ENCODE results near the gene GRK3. TPM values are rescaled to one million over a fixed set of nuclear protein-coding genes. Genes with fewer than 3 reads are reported as not detected.
"Not testable (repeated sequence)": the region's sequence is repeated elsewhere in the genome, so short reads cannot be mapped to it uniquely, and the experiment has no call there.

Gene GRK3
- polyA plus RNA-seq, 4 donors: 0.22 to 6.0 (median 2.0) TPM

- Histone ChIP-seq H3K36me3 (ENCODE audit: control insufficient read depth in 3 of 3, insufficient read depth in 2 of 3, low read depth in 1 of 3, low read length in 3 of 3) (no peaks in the 10 kb centered on the region), H3K4me1 (ENCODE audit: control insufficient read depth in 3 of 3, insufficient read depth in 2 of 3, low read depth in 1 of 3, low read length in 2 of 3) (peaks cover 0 to 5% (median 0%) of the 10 kb centered on the region in 3 donors), H3K4me3 (ENCODE audit: low read depth in 1 of 3, low read length in 3 of 3) (peak overlapping the region; percentile 48 to 71 (median 66)), H3K27ac (ENCODE audit: low read depth in 1 of 3, low read length in 2 of 3) (no peak overlapping the region), H3K9me3 (ENCODE audit: control insufficient read depth in 2 of 2, insufficient read depth in 1 of 2, low read depth in 1 of 2, low read length in 1 of 2) (no peaks in the 10 kb centered on the region), H3K27me3 (ENCODE audit: control insufficient read depth in 3 of 3, insufficient read depth in 3 of 3, low read length in 3 of 3) (peaks cover 2 to 8% (median 6%) of the 10 kb centered on the region in 3 donors)
- peak in 1 of 2 donors; percentile 39 for DNase-seq
- WGBS, 3 donors: 0 to 3% (median 1%) methylated on average over 48 to 61 of the region's 61 CpGs
- no peak for FAIRE-seq
Observed at GRCh38 chr22:25564979-25565677, 653 bp downstream of the GRK3 start.

GRCh38 chr22:25566186-25566897 is 1.9 kb downstream of the GRK3 start:
- Histone ChIP-seq H3K27ac (ENCODE audit: low read depth in 1 of 3, low read length in 2 of 3) (no peak overlapping the region), H3K36me3 (ENCODE audit: control insufficient read depth in 3 of 3, insufficient read depth in 2 of 3, low read depth in 1 of 3, low read length in 3 of 3) (no peaks in the 10 kb centered on the region), H3K4me1 (ENCODE audit: control insufficient read depth in 3 of 3, insufficient read depth in 2 of 3, low read depth in 1 of 3, low read length in 2 of 3) (peaks cover 0 to 5% (median 0%) of the 10 kb centered on the region in 3 donors), H3K9me3 (ENCODE audit: control insufficient read depth in 2 of 2, insufficient read depth in 1 of 2, low read depth in 1 of 2, low read length in 1 of 2) (no peaks in the 10 kb centered on the region), H3K27me3 (ENCODE audit: control insufficient read depth in 3 of 3, insufficient read depth in 3 of 3, low read length in 3 of 3) (peaks cover 2 to 8% (median 6%) of the 10 kb centered on the region in 3 donors), H3K4me3 (ENCODE audit: low read depth in 1 of 3, low read length in 3 of 3) (peak overlapping the region in 1 of 3 donors; percentile 11)
- no peak for FAIRE-seq
- 79% methylated on average over 5 of the region's 5 CpGs for WGBS, 3 donors
- DNase-seq: no peak

- H3K27me3 ChIP-seq (ENCODE audit: control insufficient read depth in 3 of 3, insufficient read depth in 3 of 3, low read length in 3 of 3): peaks cover 2 to 8% (median 6%) of the 10 kb centered on the region in 3 donors
- H3K4me3 ChIP-seq (ENCODE audit: low read depth in 1 of 3, low read length in 3 of 3): no peak overlapping the region
- H3K4me1 ChIP-seq (ENCODE audit: control insufficient read depth in 3 of 3, insufficient read depth in 2 of 3, low read depth in 1 of 3, low read length in 2 of 3): peaks cover 0 to 5% (median 0%) of the 10 kb centered on the region in 3 donors
- 63 to 68% (median 63%) methylated on average over 2 of the region's 2 CpGs for WGBS, 3 donors
- no peak for FAIRE-seq
- H3K36me3 ChIP-seq (ENCODE audit: control insufficient read depth in 3 of 3, insufficient read depth in 2 of 3, low read depth in 1 of 3, low read length in 3 of 3): no peaks in the 10 kb centered on the region
- no peak for DNase-seq
- H3K9me3 ChIP-seq (ENCODE audit: control insufficient read depth in 2 of 2, insufficient read depth in 1 of 2, low read depth in 1 of 2, low read length in 1 of 2): no peaks in the 10 kb centered on the region
- no peak overlapping the region for H3K27ac ChIP-seq (ENCODE audit: low read depth in 1 of 3, low read length in 2 of 3)
Observed at GRCh38 chr22:25566898-25567235, 2.4 kb downstream of the GRK3 start.

GRCh38 chr22:25567251-25567675 is 2.8 kb downstream of the GRK3 start:
- no peak overlapping the region for H3K4me3 ChIP-seq (ENCODE audit: low read depth in 1 of 3, low read length in 3 of 3)
- DNase-seq (no peak), FAIRE-seq (no peak)
- peaks cover 2 to 8% (median 6%) of the 10 kb centered on the region in 3 donors for H3K27me3 ChIP-seq (ENCODE audit: control insufficient read depth in 3 of 3, insufficient read depth in 3 of 3, low read length in 3 of 3)
- no peaks in the 10 kb centered on the region for H3K36me3 ChIP-seq (ENCODE audit: control insufficient read depth in 3 of 3, insufficient read depth in 2 of 3, low read depth in 1 of 3, low read length in 3 of 3)
- H3K4me1 ChIP-seq (ENCODE audit: control insufficient read depth in 3 of 3, insufficient read depth in 2 of 3, low read depth in 1 of 3, low read length in 2 of 3): peaks cover 0 to 5% (median 0%) of the 10 kb centered on the region in 3 donors
- no peak overlapping the region for H3K27ac ChIP-seq (ENCODE audit: low read depth in 1 of 3, low read length in 2 of 3)
- WGBS, 3 donors: 76 to 83% (median 82%) methylated on average over 1 of the region's 1 CpG
- no peaks in the 10 kb centered on the region for H3K9me3 ChIP-seq (ENCODE audit: control insufficient read depth in 2 of 2, insufficient read depth in 1 of 2, low read depth in 1 of 2, low read length in 1 of 2)

GRCh38 chr22:25568066-25568465 is 3.6 kb downstream of the GRK3 start:
- not testable (repeated sequence) for H3K4me3 ChIP-seq (ENCODE audit: low read depth in 1 of 3, low read length in 3 of 3); H3K27me3 ChIP-seq (ENCODE audit: control insufficient read depth in 3 of 3, insufficient read depth in 3 of 3, low read length in 3 of 3); FAIRE-seq; H3K9me3 ChIP-seq (ENCODE audit: control insufficient read depth in 2 of 2, insufficient read depth in 1 of 2, low read depth in 1 of 2, low read length in 1 of 2); H3K27ac ChIP-seq (ENCODE audit: low read depth in 1 of 3, low read length in 2 of 3); H3K4me1 ChIP-seq (ENCODE audit: control insufficient read depth in 3 of 3, insufficient read depth in 2 of 3, low read depth in 1 of 3, low read length in 2 of 3); DNase-seq; H3K36me3 ChIP-seq (ENCODE audit: control insufficient read depth in 3 of 3, insufficient read depth in 2 of 3, low read depth in 1 of 3, low read length in 3 of 3)
- WGBS, 3 donors: 71 to 89% (median 76%) methylated on average over 2 of the region's 2 CpGs

- Histone ChIP-seq H3K4me1 (ENCODE audit: control insufficient read depth in 3 of 3, insufficient read depth in 2 of 3, low read depth in 1 of 3, low read length in 2 of 3) (peaks cover 0 to 5% (median 0%) of the 10 kb centered on the region in 3 donors), H3K9me3 (ENCODE audit: control insufficient read depth in 2 of 2, insufficient read depth in 1 of 2, low read depth in 1 of 2, low read length in 1 of 2) (no peaks in the 10 kb centered on the region), H3K4me3 (ENCODE audit: low read depth in 1 of 3, low read length in 3 of 3) (no peak overlapping the region), H3K27me3 (ENCODE audit: control insufficient read depth in 3 of 3, insufficient read depth in 3 of 3, low read length in 3 of 3) (peaks cover 0 to 8% (median 0%) of the 10 kb centered on the region in 3 donors), H3K27ac (ENCODE audit: low read depth in 1 of 3, low read length in 2 of 3) (no peak overlapping the region), H3K36me3 (ENCODE audit: control insufficient read depth in 3 of 3, insufficient read depth in 2 of 3, low read depth in 1 of 3, low read length in 3 of 3) (no peaks in the 10 kb centered on the region)
- FAIRE-seq (no peak), DNase-seq (no peak)
- 81 to 87% (median 86%) methylated on average over 9 of the region's 9 CpGs for WGBS, 3 donors
Observed at GRCh38 chr22:25569361-25569760, 4.9 kb downstream of the GRK3 start.

GRCh38 chr22:25569983-25570382 is 5.5 kb downstream of the GRK3 start:
- 87 to 94% (median 94%) methylated on average over 10 of the region's 10 CpGs for WGBS, 3 donors
- FAIRE-seq: no peak

GRCh38 chr22:25570486-25570885 is 6.0 kb downstream of the GRK3 start:
- Histone ChIP-seq H3K36me3 (ENCODE audit: control insufficient read depth in 3 of 3, insufficient read depth in 2 of 3, low read depth in 1 of 3, low read length in 3 of 3) (no peaks in the 10 kb centered on the region), H3K4me3 (ENCODE audit: low read depth in 1 of 3, low read length in 3 of 3) (no peak overlapping the region), H3K9me3 (ENCODE audit: control insufficient read depth in 2 of 2, insufficient read depth in 1 of 2, low read depth in 1 of 2, low read length in 1 of 2) (no peaks in the 10 kb centered on the region), H3K27ac (ENCODE audit: low read depth in 1 of 3, low read length in 2 of 3) (no peak overlapping the region), H3K27me3 (ENCODE audit: control insufficient read depth in 3 of 3, insufficient read depth in 3 of 3, low read length in 3 of 3) (no peaks in the 10 kb centered on the region), H3K4me1 (ENCODE audit: control insufficient read depth in 3 of 3, insufficient read depth in 2 of 3, low read depth in 1 of 3, low read length in 2 of 3) (peaks cover 0 to 3% (median 0%) of the 10 kb centered on the region in 3 donors)
- no peak for FAIRE-seq
- no peak for DNase-seq
- 59 to 83% (median 80%) methylated on average over 2 of the region's 2 CpGs for WGBS, 3 donors

More at GRCh38 chr22:25569983-25570382, 5.5 kb downstream of the GRK3 start:
- Histone ChIP-seq H3K9me3 (ENCODE audit: control insufficient read depth in 2 of 2, insufficient read depth in 1 of 2, low read depth in 1 of 2, low read length in 1 of 2) (no peaks in the 10 kb centered on the region), H3K4me1 (ENCODE audit: control insufficient read depth in 3 of 3, insufficient read depth in 2 of 3, low read depth in 1 of 3, low read length in 2 of 3) (peaks cover 0 to 5% (median 0%) of the 10 kb centered on the region in 3 donors), H3K4me3 (ENCODE audit: low read depth in 1 of 3, low read length in 3 of 3) (no peak overlapping the region), H3K36me3 (ENCODE audit: control insufficient read depth in 3 of 3, insufficient read depth in 2 of 3, low read depth in 1 of 3, low read length in 3 of 3) (no peaks in the 10 kb centered on the region), H3K27ac (ENCODE audit: low read depth in 1 of 3, low read length in 2 of 3) (no peak overlapping the region), H3K27me3 (ENCODE audit: control insufficient read depth in 3 of 3, insufficient read depth in 3 of 3, low read length in 3 of 3) (peaks cover 0 to 4% (median 0%) of the 10 kb centered on the region in 3 donors)
- DNase-seq: no peak

All from small intestine (tissue), 7 donors.